PFSK-1 (cell line): ENCODE measurements around the gene MCM8.

Source experiments
- FOXP2 ChIP-seq: optimal IDR thresholded peaks from 2 replicates; pipeline ENCODE3; 2011; ENCODE audit warnings: borderline replicate concordance, control low read depth, inconsistent platforms; ENCODE audit not compliant: insufficient read depth; ENCODE audit errors: extremely low read length, extremely low read depth
- POLR2AphosphoS5 ChIP-seq: IDR thresholded peaks from 2 replicates; pipeline ENCODE4 v1.6.1; 2012; ENCODE audit warnings: low read depth, mild to moderate bottlenecking, control low read depth, low read length, moderate library complexity
- SIN3A ChIP-seq: IDR thresholded peaks from 2 replicates; pipeline ENCODE4 v1.6.1; 2012; ENCODE audit warnings: mild to moderate bottlenecking, low read length, moderate library complexity, borderline replicate concordance; ENCODE audit not compliant: insufficient read depth
- TAF1 ChIP-seq: IDR thresholded peaks from 2 replicates; pipeline ENCODE4 v1.6.1; 2012; ENCODE audit warnings: low read length, control low read depth, borderline replicate concordance; ENCODE audit not compliant: insufficient read depth
- TF ChIP-seq, protein P1 (sequence below), 2 experiments: IDR thresholded peaks; 2 replicates each; pipeline versions ENCODE4 v1.6.1 to v1.8.0; 2011 to 2012; ENCODE audit warnings: low read depth in 2 of 2, low read length in 2 of 2, control low read depth in 1 of 2, inconsistent platforms in 1 of 2, mild to moderate bottlenecking in 1 of 2, moderate library complexity in 1 of 2; ENCODE audit not compliant: insufficient read depth in 1 of 2

Gene MCM8

DNA sequence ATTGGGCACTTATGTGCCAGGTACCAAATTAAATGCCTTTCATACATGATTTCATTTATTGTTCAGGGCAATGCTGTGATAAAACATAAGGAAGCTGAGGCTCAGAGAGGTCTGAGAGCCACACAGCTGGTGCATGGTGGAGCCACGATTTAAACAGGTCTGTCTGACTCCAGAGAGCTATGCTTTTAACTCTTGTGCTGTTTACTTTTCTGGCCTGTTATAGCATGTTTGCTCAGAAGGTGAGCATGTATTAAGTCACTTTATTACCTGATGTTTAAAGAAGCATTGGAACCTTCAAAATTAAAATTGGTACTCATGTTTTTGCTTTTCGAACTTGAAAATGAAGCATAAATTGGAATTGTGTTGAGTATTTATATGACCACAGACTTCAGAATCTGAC is 26.8 kb downstream of the MCM8 start:
- TF ChIP-seq POLR2AphosphoS5 (no peak), FOXP2 (no peak), SIN3A (no peak), TAF1 (no peak)
- TF ChIP-seq, protein P1, sequence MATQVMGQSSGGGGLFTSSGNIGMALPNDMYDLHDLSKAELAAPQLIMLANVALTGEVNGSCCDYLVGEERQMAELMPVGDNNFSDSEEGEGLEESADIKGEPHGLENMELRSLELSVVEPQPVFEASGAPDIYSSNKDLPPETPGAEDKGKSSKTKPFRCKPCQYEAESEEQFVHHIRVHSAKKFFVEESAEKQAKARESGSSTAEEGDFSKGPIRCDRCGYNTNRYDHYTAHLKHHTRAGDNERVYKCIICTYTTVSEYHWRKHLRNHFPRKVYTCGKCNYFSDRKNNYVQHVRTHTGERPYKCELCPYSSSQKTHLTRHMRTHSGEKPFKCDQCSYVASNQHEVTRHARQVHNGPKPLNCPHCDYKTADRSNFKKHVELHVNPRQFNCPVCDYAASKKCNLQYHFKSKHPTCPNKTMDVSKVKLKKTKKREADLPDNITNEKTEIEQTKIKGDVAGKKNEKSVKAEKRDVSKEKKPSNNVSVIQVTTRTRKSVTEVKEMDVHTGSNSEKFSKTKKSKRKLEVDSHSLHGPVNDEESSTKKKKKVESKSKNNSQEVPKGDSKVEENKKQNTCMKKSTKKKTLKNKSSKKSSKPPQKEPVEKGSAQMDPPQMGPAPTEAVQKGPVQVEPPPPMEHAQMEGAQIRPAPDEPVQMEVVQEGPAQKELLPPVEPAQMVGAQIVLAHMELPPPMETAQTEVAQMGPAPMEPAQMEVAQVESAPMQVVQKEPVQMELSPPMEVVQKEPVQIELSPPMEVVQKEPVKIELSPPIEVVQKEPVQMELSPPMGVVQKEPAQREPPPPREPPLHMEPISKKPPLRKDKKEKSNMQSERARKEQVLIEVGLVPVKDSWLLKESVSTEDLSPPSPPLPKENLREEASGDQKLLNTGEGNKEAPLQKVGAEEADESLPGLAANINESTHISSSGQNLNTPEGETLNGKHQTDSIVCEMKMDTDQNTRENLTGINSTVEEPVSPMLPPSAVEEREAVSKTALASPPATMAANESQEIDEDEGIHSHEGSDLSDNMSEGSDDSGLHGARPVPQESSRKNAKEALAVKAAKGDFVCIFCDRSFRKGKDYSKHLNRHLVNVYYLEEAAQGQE (IDR thresholded peaks at IDR 0.05; ENCODE audit: insufficient read depth in 1 of 2, low read depth in 2 of 2, low read length in 2 of 2): no peak

DNA sequence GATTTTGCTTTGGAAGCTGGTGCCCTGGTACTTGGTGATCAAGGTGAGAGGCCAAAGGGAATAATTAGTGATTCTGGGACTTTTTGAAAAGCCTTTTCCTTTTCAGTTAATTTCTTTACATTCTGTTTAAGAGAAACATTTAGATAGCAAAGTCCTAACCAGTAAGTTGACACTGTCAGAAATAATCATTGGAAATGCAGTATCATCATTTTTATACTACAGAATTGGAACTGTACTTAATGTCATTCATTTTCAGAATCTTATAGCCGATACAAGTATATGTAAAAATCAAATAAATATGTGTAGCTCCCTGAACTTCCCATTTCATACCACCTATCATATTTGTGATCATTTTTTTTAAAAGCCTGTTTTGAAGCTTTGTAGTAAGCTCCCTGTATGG is 27.5 kb downstream of the MCM8 start:
- no peak for TF ChIP-seq FOXP2
- TF ChIP-seq, protein P1 (IDR thresholded peaks at IDR 0.05; ENCODE audit: insufficient read depth in 1 of 2, low read depth in 2 of 2, low read length in 2 of 2): no peak
- no peak for TF ChIP-seq SIN3A
- no peak for TF ChIP-seq TAF1
- TF ChIP-seq POLR2AphosphoS5: no peak

DNA sequence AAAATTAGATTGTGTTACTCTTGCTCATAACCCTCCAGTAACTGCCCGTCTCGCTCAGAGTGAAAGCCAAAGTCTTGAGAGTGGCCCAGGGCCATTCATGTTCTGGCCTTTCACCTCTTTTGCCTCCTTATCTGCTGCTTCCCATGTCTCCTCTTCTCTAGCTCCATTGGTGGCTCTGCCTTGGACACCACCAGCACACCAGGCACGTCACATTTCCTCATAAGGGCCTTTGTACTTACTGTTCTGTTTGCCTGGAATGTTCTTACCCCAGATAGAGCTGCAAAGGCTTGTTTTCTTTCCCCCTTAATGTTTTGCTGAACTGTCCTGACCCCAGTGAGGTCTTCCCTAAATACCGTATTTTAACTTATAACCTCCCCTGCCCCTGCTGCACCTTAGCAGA is 29.3 kb downstream of the MCM8 start:
- TF ChIP-seq POLR2AphosphoS5 (no peak), TAF1 (no peak), SIN3A (no peak), FOXP2 (no peak)
- TF ChIP-seq, protein P1 (IDR thresholded peaks at IDR 0.05; ENCODE audit: insufficient read depth in 1 of 2, low read depth in 2 of 2, low read length in 2 of 2): no peak

DNA sequence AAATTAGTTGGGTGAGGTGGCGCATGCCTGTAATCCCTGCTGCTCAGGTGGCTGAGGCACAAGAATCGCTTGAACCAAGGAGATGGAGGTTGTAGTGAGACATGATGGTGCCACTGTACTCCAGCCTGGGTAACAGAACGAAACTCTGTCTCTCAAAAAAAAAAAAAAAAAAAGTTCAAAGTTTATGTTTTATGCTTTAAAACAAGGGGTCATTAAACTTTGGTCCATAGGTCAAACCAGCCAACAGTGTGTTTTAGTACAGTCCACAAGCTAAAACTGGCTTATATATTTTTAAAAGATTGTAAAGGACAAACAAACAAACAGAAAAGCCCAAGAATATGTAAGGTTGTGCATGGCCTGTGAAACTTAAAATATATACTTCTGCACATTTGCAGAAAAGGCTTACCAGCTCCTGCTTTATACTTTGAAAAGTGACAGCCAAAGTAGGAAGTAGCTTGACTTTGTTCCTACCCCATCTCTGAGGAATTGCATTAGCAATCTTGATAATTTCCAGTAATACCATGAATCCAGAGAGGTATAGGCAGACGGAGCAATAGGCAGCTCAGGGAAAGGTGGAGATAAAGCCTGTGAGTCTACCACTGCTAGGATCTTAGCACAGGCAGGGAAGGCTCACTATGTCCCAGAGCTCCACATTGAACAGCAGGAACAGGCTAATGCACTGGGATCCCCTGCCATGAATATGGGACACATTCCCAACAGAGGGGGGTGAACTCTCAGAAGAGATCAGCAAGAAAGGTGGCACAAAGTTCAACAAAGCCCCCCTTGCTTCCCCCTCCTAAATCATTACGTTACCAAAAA is 30.5 kb downstream of the MCM8 start:
- no peak for TF ChIP-seq POLR2AphosphoS5
- TF ChIP-seq, protein P1 (IDR thresholded peaks at IDR 0.05; ENCODE audit: insufficient read depth in 1 of 2, low read depth in 2 of 2, low read length in 2 of 2): no peak
- no peak for TF ChIP-seq SIN3A
- TF ChIP-seq TAF1: no peak
- no peak for TF ChIP-seq FOXP2
